Stimulated activated CD8-positive, alpha-beta memory T cell treated with anti-CD3 and anti-CD28 coated beads, Interleukin-12 subunit alpha, Interleukin-12 subunit beta, amount 100 ng/mL, for 1 hour (primary cell): Measurements from ENCODE around the gene SRD5A1.

Source experiments
- DNase-seq: peaks from one replicate; pipeline ENCODE4 v3.0.0-alpha.2; 2020; ENCODE audit warnings: low read depth

The SRD5A1 gene

GRCh38 chr5:6604946-6605345, 28.3 kb upstream of the SRD5A1 start:
- DNase-seq = no peak

DNA sequence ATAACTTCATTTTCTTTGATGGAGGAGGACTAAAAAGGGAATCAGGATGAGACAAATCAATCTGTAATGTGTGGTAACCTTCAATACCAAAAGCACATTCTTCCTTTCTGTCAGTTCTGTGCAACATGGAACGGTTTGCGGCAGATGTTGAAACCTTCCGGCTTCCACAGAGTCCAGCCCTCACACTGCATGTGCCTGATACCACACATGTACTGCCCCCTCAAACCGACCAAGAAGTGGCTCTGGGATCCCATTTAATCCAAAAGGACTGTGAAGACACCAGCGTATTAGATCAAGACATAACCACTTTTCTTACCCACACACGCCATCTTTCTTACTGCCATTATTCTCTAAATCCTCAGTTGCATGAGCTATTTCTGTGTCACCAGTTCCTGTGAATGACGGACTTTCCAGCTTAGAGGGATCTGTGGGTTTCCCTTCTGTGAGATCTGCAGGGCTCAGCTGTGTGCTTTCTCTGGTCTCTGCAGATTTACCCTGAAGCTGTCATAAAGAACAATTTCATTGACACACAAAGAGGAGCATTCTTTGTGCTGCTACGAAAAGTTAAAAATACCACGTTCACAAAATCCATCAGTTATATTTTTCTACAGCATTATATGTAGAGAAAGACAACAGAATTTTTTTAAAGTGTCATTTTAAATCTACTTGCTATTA, 26.2 kb upstream of the SRD5A1 start:
- no peak for DNase-seq

GRCh38 chr5:6607559-6607936, 25.7 kb upstream of the SRD5A1 start:
- no peak for DNase-seq

- DNase-seq = no peak
Observed at GRCh38 chr5:6608016-6608415, 25.2 kb upstream of the SRD5A1 start.

GRCh38 chr5:6611334-6612256, 21.6 kb upstream of the SRD5A1 start:
- no peak for DNase-seq

- DNase-seq = no peak
Observed at GRCh38 chr5:6615034-6615815, 18.0 kb upstream of the SRD5A1 start.

DNA sequence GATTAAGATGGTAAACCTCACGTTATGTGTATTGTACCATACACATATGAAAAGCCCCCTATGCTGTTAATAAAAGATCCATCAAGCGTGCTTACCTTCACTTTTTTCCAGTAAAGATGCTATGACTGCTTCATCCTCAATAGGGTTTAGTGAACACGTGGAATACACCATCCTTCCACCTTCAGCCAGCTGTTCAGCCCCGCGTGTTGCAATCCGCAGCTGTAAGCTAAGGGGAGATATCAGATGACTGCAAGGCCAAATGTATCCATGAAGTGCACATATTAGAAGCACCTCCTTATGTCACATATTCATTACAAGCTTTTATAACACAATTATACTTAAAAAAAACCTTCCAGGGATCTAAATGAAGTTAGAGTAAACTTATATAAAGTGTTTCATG, 16.6 kb upstream of the SRD5A1 start:
- DNase-seq = no peak

GRCh38 chr5:6623228-6623627, 10.0 kb upstream of the SRD5A1 start:
- no peak for DNase-seq

DNA sequence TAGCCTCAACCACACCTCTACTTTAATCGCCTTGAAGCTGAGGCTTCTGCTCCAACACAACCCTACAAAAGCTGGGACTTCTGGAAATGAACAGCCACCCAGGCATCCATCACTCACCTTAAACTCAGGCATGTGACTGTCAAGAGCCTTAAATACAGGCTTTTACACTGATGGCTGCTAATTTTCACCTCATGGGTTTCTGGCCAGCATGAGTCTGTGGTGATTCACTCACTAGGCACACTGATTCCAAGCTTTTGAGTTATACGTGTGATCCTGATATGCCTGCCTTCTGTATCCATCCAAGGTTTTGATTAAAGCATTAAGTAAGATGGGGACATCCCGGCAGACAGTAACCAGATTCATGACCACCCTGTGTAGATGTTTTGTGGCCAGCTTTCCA, 9.3 kb upstream of the SRD5A1 start:
- DNase-seq = no peak

- DNase-seq = no peak
Observed at GRCh38 chr5:6626508-6626907, 6.7 kb upstream of the SRD5A1 start.

GRCh38 chr5:6631441-6631840, 1.8 kb upstream of the SRD5A1 start:
- DNase-seq = no peak

- DNase-seq = peak; percentile 10
Observed at GRCh38 chr5:6632324-6632887, 834 bp upstream of the SRD5A1 start.

DNA sequence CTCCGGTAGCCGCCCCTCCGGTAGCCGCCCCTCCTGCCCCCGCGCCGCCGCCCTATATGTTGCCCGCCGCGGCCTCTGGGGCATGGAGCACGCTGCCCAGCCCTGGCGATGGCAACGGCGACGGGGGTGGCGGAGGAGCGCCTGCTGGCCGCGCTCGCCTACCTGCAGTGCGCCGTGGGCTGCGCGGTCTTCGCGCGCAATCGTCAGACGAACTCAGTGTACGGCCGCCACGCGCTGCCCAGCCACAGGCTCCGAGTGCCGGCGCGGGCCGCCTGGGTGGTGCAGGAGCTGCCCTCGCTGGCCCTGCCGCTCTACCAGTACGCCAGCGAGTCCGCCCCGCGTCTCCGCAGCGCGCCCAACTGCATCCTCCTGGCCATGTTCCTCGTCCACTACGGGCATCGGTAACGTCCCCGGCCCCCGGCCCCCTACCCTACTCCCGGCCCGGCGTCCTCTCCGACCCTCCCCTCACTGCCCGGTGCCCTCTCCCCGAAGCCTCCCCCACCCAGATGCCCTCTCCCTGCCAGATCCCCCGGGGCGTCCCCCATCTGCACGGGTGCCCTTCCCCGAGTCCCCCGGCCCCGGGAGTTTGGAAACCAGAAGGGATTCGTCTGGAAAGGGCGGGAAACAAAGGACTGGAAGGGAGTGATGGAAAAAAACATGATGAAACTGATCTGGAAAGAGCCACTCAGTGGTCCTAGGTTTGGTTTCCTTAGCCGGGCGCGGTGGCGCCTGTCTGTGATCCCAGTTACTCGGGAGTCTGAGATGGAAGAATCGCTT, 417 bp downstream of the SRD5A1 start:
- DNase-seq = no peak

- no peak for DNase-seq
Observed at GRCh38 chr5:6634306-6634705, 1.1 kb downstream of the SRD5A1 start.

- DNase-seq = no peak
Observed at GRCh38 chr5:6634788-6635430, 1.7 kb downstream of the SRD5A1 start.

- DNase-seq = no peak
Observed at GRCh38 chr5:6636293-6636692, 3.1 kb downstream of the SRD5A1 start.

- no peak for DNase-seq
Observed at GRCh38 chr5:6637022-6637421, 3.8 kb downstream of the SRD5A1 start.

DNA sequence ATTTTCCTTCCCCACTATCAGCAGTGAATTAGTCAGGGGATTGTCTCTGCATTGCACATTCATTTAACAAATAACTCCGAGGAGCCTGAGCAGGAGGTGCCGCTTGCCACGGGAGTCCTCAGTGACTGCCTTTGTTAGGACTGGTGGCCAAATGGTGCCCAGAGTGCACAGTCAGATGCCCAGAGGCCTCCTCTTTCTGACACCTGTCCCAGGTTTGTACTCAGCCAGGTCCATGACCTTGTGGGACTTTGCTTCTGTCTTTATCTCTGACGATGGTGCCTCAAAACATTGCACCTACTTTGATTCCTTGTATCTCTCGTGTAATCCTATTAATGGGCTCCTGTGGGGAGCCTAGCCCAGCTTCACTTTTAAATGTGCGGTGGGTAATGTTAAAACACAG, 4.3 kb downstream of the SRD5A1 start:
- no peak for DNase-seq

GRCh38 chr5:6638236-6638635, 5.0 kb downstream of the SRD5A1 start:
- DNase-seq = no peak

GRCh38 chr5:6642655-6643054, 9.4 kb downstream of the SRD5A1 start:
- no peak for DNase-seq

DNA sequence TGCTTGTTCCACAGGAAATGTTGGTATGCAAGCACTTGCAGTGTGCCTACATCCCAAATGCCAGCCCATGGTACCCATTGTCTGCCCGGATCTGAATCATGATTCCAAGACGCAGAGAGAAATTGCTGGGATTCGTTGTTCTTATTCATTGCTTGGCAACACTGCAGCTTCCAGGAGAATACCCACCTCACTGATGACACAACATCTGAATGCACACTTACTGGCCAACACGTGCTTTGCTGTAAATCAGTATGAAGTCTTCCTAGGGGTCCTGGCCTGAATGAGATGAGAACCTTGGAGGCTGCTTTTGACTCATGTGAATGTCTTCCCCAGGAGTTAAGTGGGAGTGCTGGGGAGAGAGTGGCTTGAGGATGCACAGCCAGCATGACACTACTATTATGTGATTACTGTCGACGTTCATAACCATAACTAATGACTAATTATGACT, 11.6 kb downstream of the SRD5A1 start:
- no peak for DNase-seq
